Stimulated activated naive B cell treated with anti-CD40 and anti-IgM and Interleukin-4, amounts not matched to agents 10 μg/mL and 1 μg/mL and 100 μg/mL, for 72 hours (primary cell): Measurements from ENCODE around the gene TRIM46.
"Not testable (repeated sequence)": the region's sequence is repeated elsewhere in the genome, so short reads cannot be mapped to it uniquely, and the experiment has no call there.

Experiments used
- ATAC-seq, 2 donors: fragments of 150-1000 bp; cut with Tn5 transposase; replicated peaks; 2 replicates each; pipeline ENCODE4 v1.10.0; 2021; ENCODE audit warnings: moderate library complexity in 1 of 2
- DNase-seq: peaks from one replicate; pipeline ENCODE4 v3.0.0; 2021
- H3K27ac Mint-ChIP-seq: one replicate; pipeline ENCODE4 v1.8.0; 2022; ENCODE audit warnings: mild to moderate bottlenecking, mixed read lengths
- H3K27me3 Mint-ChIP-seq, 2 donors: one replicate each; pipeline ENCODE4 v1.8.0; 2022; ENCODE audit warnings: mixed read lengths in 2 of 2
- H3K36me3 Mint-ChIP-seq, 2 donors: one replicate each; pipeline ENCODE4 v1.8.0; 2022; ENCODE audit warnings: mixed read lengths in 2 of 2, mild to moderate bottlenecking in 1 of 2
- H3K4me1 Mint-ChIP-seq, 2 donors: one replicate each; pipeline ENCODE4 v1.8.0; 2022; ENCODE audit warnings: mixed read lengths in 2 of 2, mild to moderate bottlenecking in 1 of 2
- H3K4me3 Mint-ChIP-seq, 2 donors: one replicate each; pipeline ENCODE4 v1.8.0; 2022; ENCODE audit warnings: mild to moderate bottlenecking in 2 of 2, mixed read lengths in 2 of 2, moderate library complexity in 1 of 2
- H3K9me3 Mint-ChIP-seq, 2 donors: one replicate each; pipeline ENCODE4 v1.8.0; 2022; ENCODE audit warnings: mixed read lengths in 2 of 2, mild to moderate bottlenecking in 1 of 2

Gene TRIM46

GRCh38 chr1:155183775-155184221 is 10.1 kb downstream of the TRIM46 start:
- peaks cover 23 to 28% of the 10 kb centered on the region in 2 donors for H3K4me1 Mint-ChIP-seq
- ATAC-seq = no peak

GRCh38 chr1:155184351-155184811 is 10.7 kb downstream of the TRIM46 start:
- ATAC-seq = no peak
- Mint-ChIP-seq H3K36me3 (peaks cover 3 to 5% of the 10 kb centered on the region in 2 donors), H3K9me3 (no peaks in the 10 kb centered on the region), H3K4me1 (peaks cover 23 to 26% of the 10 kb centered on the region in 2 donors), H3K27ac (peak overlapping the region; percentile 83), H3K4me3 (no peak overlapping the region), H3K27me3 (no peaks in the 10 kb centered on the region)
- DNase-seq = no peak

More at GRCh38 chr1:155183775-155184221, 10.1 kb downstream of the TRIM46 start:
- no peak for DNase-seq
- no peaks in the 10 kb centered on the region for H3K27me3 Mint-ChIP-seq
- no peaks in the 10 kb centered on the region for H3K9me3 Mint-ChIP-seq
- H3K27ac Mint-ChIP-seq = no peak overlapping the region
- no peak overlapping the region for H3K4me3 Mint-ChIP-seq
- H3K36me3 Mint-ChIP-seq = peaks cover 7 to 9% of the 10 kb centered on the region in 2 donors

GRCh38 chr1:155184835-155185782 is 11.5 kb downstream of the TRIM46 start:
- no peaks in the 10 kb centered on the region for H3K9me3 Mint-ChIP-seq
- peak; percentile 72 for DNase-seq
- peak overlapping the region; percentile 17 to 52 for H3K4me3 Mint-ChIP-seq
- H3K27me3 Mint-ChIP-seq = no peaks in the 10 kb centered on the region
- peak overlapping the region; percentile 83 for H3K27ac Mint-ChIP-seq
- ATAC-seq = peak; percentile 98
- peaks cover 23 to 26% of the 10 kb centered on the region in 2 donors for H3K4me1 Mint-ChIP-seq
- H3K36me3 Mint-ChIP-seq = peaks cover 0 to 5% of the 10 kb centered on the region in 2 donors

GRCh38 chr1:155185783-155186066 is 12.1 kb downstream of the TRIM46 start:
- H3K9me3 Mint-ChIP-seq = no peaks in the 10 kb centered on the region
- H3K4me3 Mint-ChIP-seq = peak overlapping the region; percentile 17 to 52
- peaks cover 0 to 5% of the 10 kb centered on the region in 2 donors for H3K36me3 Mint-ChIP-seq
- H3K4me1 Mint-ChIP-seq = peaks cover 23 to 26% of the 10 kb centered on the region in 2 donors
- H3K27ac Mint-ChIP-seq = peak overlapping the region; percentile 83
- ATAC-seq = no peak
- DNase-seq = no peak
- H3K27me3 Mint-ChIP-seq = no peaks in the 10 kb centered on the region

- no peaks in the 10 kb centered on the region for H3K9me3 Mint-ChIP-seq
- DNase-seq (no peak), ATAC-seq (no peak)
- H3K4me1 Mint-ChIP-seq = peaks cover 23 to 26% of the 10 kb centered on the region in 2 donors
- H3K27ac Mint-ChIP-seq = peak overlapping the region; percentile 83
- H3K4me3 Mint-ChIP-seq = no peak overlapping the region
- peaks cover 0 to 5% of the 10 kb centered on the region in 2 donors for H3K36me3 Mint-ChIP-seq
- H3K27me3 Mint-ChIP-seq = no peaks in the 10 kb centered on the region
Measured at GRCh38 chr1:155186067-155186793, 12.6 kb downstream of the TRIM46 start.

GRCh38 chr1:155186794-155187455 is 13.3 kb downstream of the TRIM46 start:
- no peak overlapping the region for H3K4me3 Mint-ChIP-seq
- peaks cover 0 to 2% of the 10 kb centered on the region in 2 donors for H3K36me3 Mint-ChIP-seq
- no peak for ATAC-seq
- no peaks in the 10 kb centered on the region for H3K9me3 Mint-ChIP-seq
- peaks cover 23 to 26% of the 10 kb centered on the region in 2 donors for H3K4me1 Mint-ChIP-seq
- H3K27me3 Mint-ChIP-seq = no peaks in the 10 kb centered on the region
- peak overlapping the region; percentile 79 for H3K27ac Mint-ChIP-seq
- DNase-seq = no peak

- H3K9me3 Mint-ChIP-seq = no peaks in the 10 kb centered on the region
- ATAC-seq (no peak), DNase-seq (no peak)
- H3K27ac Mint-ChIP-seq = peak overlapping the region; percentile 79
- H3K27me3 Mint-ChIP-seq = no peaks in the 10 kb centered on the region
- H3K36me3 Mint-ChIP-seq = peaks cover 0 to 2% of the 10 kb centered on the region in 2 donors
- no peak overlapping the region for H3K4me3 Mint-ChIP-seq
- H3K4me1 Mint-ChIP-seq = peaks cover 23 to 27% of the 10 kb centered on the region in 2 donors
Measured at GRCh38 chr1:155187456-155187891, 13.8 kb downstream of the TRIM46 start.

- Mint-ChIP-seq H3K4me1 (peaks cover 26 to 30% of the 10 kb centered on the region in 2 donors), H3K9me3 (no peaks in the 10 kb centered on the region), H3K27me3 (peaks cover 0 to under 1% of the 10 kb centered on the region in 2 donors), H3K4me3 (no peak overlapping the region), H3K27ac (peak overlapping the region; percentile 2), H3K36me3 (peaks cover 0 to 2% of the 10 kb centered on the region in 2 donors)
- ATAC-seq (no peak), DNase-seq (no peak)
Measured at GRCh38 chr1:155188268-155188667, 14.6 kb downstream of the TRIM46 start.

GRCh38 chr1:155189926-155190325 is 16.3 kb downstream of the TRIM46 start:
- H3K4me3 Mint-ChIP-seq, H3K9me3 Mint-ChIP-seq, DNase-seq, H3K27me3 Mint-ChIP-seq, ATAC-seq, H3K36me3 Mint-ChIP-seq, H3K27ac Mint-ChIP-seq: not testable (repeated sequence)
- H3K4me1 Mint-ChIP-seq = peaks cover 33% of the 10 kb centered on the region in 2 donors

- Mint-ChIP-seq H3K27me3 (peaks cover 0 to 5% of the 10 kb centered on the region in 2 donors), H3K9me3 (no peaks in the 10 kb centered on the region), H3K27ac (peak overlapping the region; percentile 37), H3K4me3 (no peak overlapping the region), H3K36me3 (peaks cover under 1 to 4% of the 10 kb centered on the region in 2 donors), H3K4me1 (peaks cover 27% of the 10 kb centered on the region in 2 donors)
- DNase-seq (no peak), ATAC-seq (no peak)
Measured at GRCh38 chr1:155191904-155192303, 18.3 kb downstream of the TRIM46 start.

- Mint-ChIP-seq H3K4me3 (peak overlapping the region in 1 of 2 donors; percentile 85), H3K9me3 (no peaks in the 10 kb centered on the region), H3K4me1 (peaks cover 24 to 27% of the 10 kb centered on the region in 2 donors), H3K36me3 (peaks cover 2 to 6% of the 10 kb centered on the region in 2 donors), H3K27me3 (peaks cover 0 to 5% of the 10 kb centered on the region in 2 donors), H3K27ac (peak overlapping the region; percentile 16)
- ATAC-seq (no peak), DNase-seq (no peak)
Measured at GRCh38 chr1:155192346-155193274, 19.0 kb downstream of the TRIM46 start.

GRCh38 chr1:155193275-155193990 is 19.8 kb downstream of the TRIM46 start:
- Mint-ChIP-seq H3K27me3 (peaks cover 0 to 5% of the 10 kb centered on the region in 2 donors), H3K36me3 (peaks cover 2 to 13% of the 10 kb centered on the region in 2 donors), H3K27ac (peak overlapping the region; percentile 89), H3K4me1 (peaks cover 22 to 27% of the 10 kb centered on the region in 2 donors), H3K9me3 (no peaks in the 10 kb centered on the region), H3K4me3 (peak overlapping the region; percentile 85 to 87)
- ATAC-seq (peak; percentile 78 to 83), DNase-seq (peak; percentile 79)

- DNase-seq, ATAC-seq: not testable (repeated sequence)
Measured at GRCh38 chr1:155193991-155194240, 20.3 kb downstream of the TRIM46 start.

More at GRCh38 chr1:155193991-155194240, 20.3 kb downstream of the TRIM46 start:
- H3K27me3 Mint-ChIP-seq, H3K9me3 Mint-ChIP-seq: not testable (repeated sequence)
- Mint-ChIP-seq H3K4me1 (peaks cover 22 to 27% of the 10 kb centered on the region in 2 donors), H3K27ac (peak overlapping the region; percentile 89), H3K4me3 (peak overlapping the region; percentile 85 to 87), H3K36me3 (peaks cover 2 to 13% of the 10 kb centered on the region in 2 donors)
